HepG2 (cell line): Measurements from ENCODE around the gene PDE4C. TPM values are rescaled to one million over a fixed set of nuclear protein-coding genes. Genes with fewer than 3 reads are reported as not detected.
A peak's percentile ranks its signal among the peaks of the same experiment; 100 is the strongest.

Experiments used
- CAMTA2 ChIP-seq: sonication (generic); formaldehyde crosslinking; IDR thresholded peaks from 2 replicates; pipeline ENCODE4 v1.4.0; 2020; ENCODE audit warnings: mild to moderate bottlenecking, missing genetic modification reagents, borderline replicate concordance
- ELF4 ChIP-seq: sonication (generic); formaldehyde crosslinking; IDR thresholded peaks from 2 replicates; pipeline ENCODE4 v1.5.0; 2020; ENCODE audit warnings: missing genetic modification reagents, mild to moderate bottlenecking, moderate library complexity, borderline replicate concordance
- FOXA1 ChIP-seq, 2 experiments: fragments of 450-650 bp in 1 of 2; sonication (generic) in 1 of 2; formaldehyde crosslinking in 1 of 2; IDR thresholded peaks; 2 replicates each; pipeline versions ENCODE4 v1.4.0 to v1.6.1; 2016 to 2020; ENCODE audit warnings: missing genetic modification reagents in 1 of 2
- HIVEP1 ChIP-seq: sonication (generic); formaldehyde crosslinking; IDR thresholded peaks from 2 replicates; pipeline ENCODE4 v1.4.0; 2020; ENCODE audit warnings: mild to moderate bottlenecking, missing genetic modification reagents
- HOXD1 ChIP-seq: sonication (generic); formaldehyde crosslinking; IDR thresholded peaks from 2 replicates; pipeline ENCODE4 v1.5.0; 2020; ENCODE audit warnings: missing genetic modification reagents
- KAT8 ChIP-seq: IDR thresholded peaks from 2 replicates; pipeline ENCODE4 v1.6.1; 2016; ENCODE audit warnings: missing genetic modification reagents, missing compliant biosample characterization
- MLXIP ChIP-seq: sonication (generic); formaldehyde crosslinking; IDR thresholded peaks from 2 replicates; pipeline ENCODE4 v1.9.0; 2021; ENCODE audit warnings: missing genetic modification reagents, borderline replicate concordance
- NCOR1 ChIP-seq: fragments of 200-600 bp; sonication (generic); IDR thresholded peaks from 2 replicates; pipeline ENCODE4 v1.7.0; 2017; ENCODE audit warnings: antibody characterized with exemption, low read length, borderline replicate concordance
- NRL ChIP-seq: sonication (generic); formaldehyde crosslinking; IDR thresholded peaks from 2 replicates; pipeline ENCODE4 v1.5.0; 2020; ENCODE audit warnings: missing genetic modification reagents, mild to moderate bottlenecking, moderate library complexity, borderline replicate concordance
- THAP9 ChIP-seq: sonication (generic); formaldehyde crosslinking; IDR thresholded peaks from 2 replicates; pipeline ENCODE4; 2020; ENCODE audit warnings: missing genetic modification reagents, mild to moderate bottlenecking, borderline replicate concordance
- XRCC5 ChIP-seq: fragments of 200-400 bp; formaldehyde crosslinking; optimal IDR thresholded peaks from 2 replicates; pipeline ENCODE3; 2017; ENCODE audit warnings: mild to moderate bottlenecking, low read length
- ZMAT3 ChIP-seq: sonication (generic); formaldehyde crosslinking; conservative IDR thresholded peaks from 2 replicates; pipeline ENCODE4 v1.7.0; 2021; ENCODE audit warnings: missing genetic modification reagents
- ZNF180 ChIP-seq: sonication (generic); formaldehyde crosslinking; IDR thresholded peaks from 2 replicates; pipeline ENCODE4 v1.4.0; 2020; ENCODE audit warnings: low read depth, missing genetic modification reagents, borderline replicate concordance
- ZNF281 ChIP-seq: sonication (generic); formaldehyde crosslinking; IDR thresholded peaks from 2 replicates; pipeline ENCODE4 v1.4.0; 2020; ENCODE audit warnings: missing genetic modification reagents, borderline replicate concordance
- ZNF574 ChIP-seq: sonication (generic); formaldehyde crosslinking; IDR thresholded peaks from 2 replicates; pipeline ENCODE4 v1.4.0; 2020; ENCODE audit warnings: missing genetic modification reagents
- ZNF746 ChIP-seq: sonication (generic); formaldehyde crosslinking; IDR thresholded peaks from 2 replicates; pipeline ENCODE4 v1.8.0; 2022; ENCODE audit warnings: mild to moderate bottlenecking, missing genetic modification reagents
- ZSCAN9 ChIP-seq: IDR thresholded peaks from 2 replicates; pipeline ENCODE4 v1.6.1; 2016; ENCODE audit warnings: borderline replicate concordance
- polyA plus RNA-seq, 8 experiments: library from polyadenylated mRNA; depleted of rRNA in 3 of 8; stranded (reverse) in 7 of 8; unstranded in 1 of 8; fragments of >200 nt; fragmentation: Illumina TruSeq in 4 of 8; extraction: Trizol in 4 of 8; gene quantifications; 2 replicates each; pipeline versions ENCODE4 v1.2.1 to v1.2.3, GENCODE V29; 2011 to 2016; ENCODE audit warnings: low read depth in 4 of 8, missing spikeins in 1 of 8, mixed read lengths in 1 of 8; ENCODE audit not compliant: insufficient read depth in 1 of 8
- total RNA-seq, 5 experiments: library from RNA; depleted of rRNA; stranded (reverse); fragments of >200 nt; fragmentation: Illumina TruSeq; extraction: Trizol; gene quantifications; 2 replicates each; pipeline ENCODE4 v1.2.3, GENCODE V29; 2016; ENCODE audit warnings: low read depth in 1 of 5

The PDE4C gene
- total and polyA plus RNA-seq, 2 of the 13 experiments (the other 11 are each of a cell fraction or from before 2014, with no cell fraction given), result 1.4 to 14.0 TPM

GRCh38 chr19:18274781-18275356 is 48.6 kb upstream of the PDE4C start (continued):
- TF ChIP-seq MLXIP (CRISPR knock-in tag) (no peak), ZNF281 (peak; percentile 35; the same call in 1 of the 2 replicates), CAMTA2 (CRISPR knock-in tag) (no peak), XRCC5 (peak; percentile 52), ELF4 (no peak), KAT8 (CRISPR knock-in tag) (no peak; the same call in 1 of the 2 replicates), HOXD1 (no peak; the same call in 1 of the 2 replicates), ZNF746 (CRISPR knock-in tag) (no peak), THAP9 (CRISPR knock-in tag) (peak; percentile 26; the same call in 1 of the 2 replicates), NRL (no peak), ZMAT3 (0 out of 2 replicates have a peak, but pooled peaks have one; percentile 30), ZNF574 (peak; percentile 60), ZNF180 (CRISPR knock-in tag) (no peak), HIVEP1 (peak; percentile 56; the same call in 1 of the 2 replicates), ZSCAN9 (0 out of 2 replicates have a peak, but pooled peaks have one; percentile 26), NCOR1 (no peak), FOXA1 (IDR thresholded peaks at IDR 0.05) (no peak), FOXA1 (CRISPR knock-in tag; IDR thresholded peaks at IDR 0.05) (peak; percentile 5)
